ENCODE data around the gene ANXA10.
"Not testable (repeated sequence)": the region's sequence is repeated elsewhere in the genome, so short reads cannot be mapped to it uniquely, and the experiment has no call there.

Gene ANXA10

DNA sequence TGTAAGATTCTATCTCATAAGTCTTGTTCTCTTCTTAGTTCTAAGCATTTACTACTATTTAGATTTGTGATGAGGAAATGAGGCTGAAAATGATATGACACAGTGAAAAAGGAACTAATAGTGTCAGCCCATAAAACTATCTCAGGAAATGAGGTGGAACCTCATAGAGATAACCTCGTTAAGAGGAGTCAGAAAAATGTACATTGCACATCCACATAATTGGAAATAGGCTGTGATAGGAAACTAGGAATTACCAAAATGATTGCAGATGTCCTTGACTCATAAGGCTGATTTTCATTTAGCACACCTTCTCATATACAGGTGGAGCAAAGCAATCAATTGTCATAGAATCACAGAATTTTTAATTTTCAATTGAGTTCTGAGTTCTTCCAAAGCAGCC lies 26.8 kb downstream of the ANXA10 start:
- DNase-seq: no peak

DNA sequence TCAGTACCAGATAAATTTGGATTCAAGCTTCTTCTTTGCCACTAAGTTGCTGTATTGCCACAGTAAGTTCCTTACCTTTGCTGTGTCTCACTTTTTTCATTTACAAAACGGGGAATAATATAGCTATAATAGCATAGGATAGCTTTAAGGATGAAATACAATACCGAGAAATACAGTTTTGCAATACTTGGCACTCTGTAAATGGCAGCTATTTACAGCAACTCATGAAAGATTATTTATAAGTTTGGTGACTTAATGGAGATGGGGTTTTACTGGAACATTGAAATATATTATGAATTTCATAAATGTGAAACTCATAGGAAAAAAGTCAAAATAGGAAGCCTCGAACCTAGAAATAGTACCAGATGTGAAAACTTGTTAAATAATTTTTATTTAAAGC lies 27.6 kb downstream of the ANXA10 start:
- no peak for DNase-seq

DNA sequence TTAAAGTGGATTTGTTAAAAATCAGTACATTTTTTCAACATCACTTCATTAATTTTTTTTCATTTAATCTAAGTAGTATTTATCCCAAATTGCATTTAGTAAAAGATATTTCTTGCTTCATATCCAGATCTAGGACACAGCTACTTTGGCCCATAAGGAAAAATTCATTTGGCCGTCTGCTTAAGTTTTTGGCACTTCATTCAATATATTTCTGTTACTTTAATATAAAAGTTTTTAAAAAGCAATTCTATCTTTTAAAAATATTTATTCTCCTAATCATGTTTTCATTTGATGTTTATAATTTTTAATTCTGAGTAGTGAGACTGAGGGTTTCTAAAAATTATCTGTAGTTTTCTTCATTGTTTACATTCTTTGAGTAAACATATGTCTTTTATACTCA lies 28.5 kb downstream of the ANXA10 start:
- no peak for DNase-seq

DNA sequence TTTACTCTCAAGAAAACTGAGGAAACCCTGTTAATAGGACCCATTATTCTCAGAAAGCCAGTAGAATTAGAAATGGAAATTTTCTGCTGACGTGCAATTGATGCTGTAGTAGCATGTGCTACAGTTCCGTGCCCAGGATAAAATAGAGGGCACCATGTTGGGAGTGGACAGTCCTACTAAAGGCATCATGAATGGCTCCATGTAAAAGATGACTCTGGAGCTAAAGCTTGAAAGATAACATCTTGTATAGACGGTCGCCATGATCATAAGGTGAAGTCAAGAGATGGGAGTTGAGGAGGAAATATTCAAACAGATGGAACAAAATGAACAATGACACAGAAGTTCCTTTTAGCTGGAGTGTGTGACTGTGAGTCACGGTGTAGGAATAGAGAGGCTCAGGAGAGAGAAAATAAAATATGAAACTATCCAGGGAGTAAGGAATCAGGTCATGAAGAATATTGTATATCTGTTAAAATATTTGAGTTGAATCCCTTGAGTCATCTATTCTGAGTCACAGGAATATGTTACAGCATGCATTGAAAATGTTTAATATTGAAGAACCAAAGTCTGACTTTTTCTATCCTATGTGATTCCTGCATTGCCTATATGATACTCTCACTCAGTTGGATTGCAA lies 31.8 kb downstream of the ANXA10 start:
- no peak for DNase-seq

DNA sequence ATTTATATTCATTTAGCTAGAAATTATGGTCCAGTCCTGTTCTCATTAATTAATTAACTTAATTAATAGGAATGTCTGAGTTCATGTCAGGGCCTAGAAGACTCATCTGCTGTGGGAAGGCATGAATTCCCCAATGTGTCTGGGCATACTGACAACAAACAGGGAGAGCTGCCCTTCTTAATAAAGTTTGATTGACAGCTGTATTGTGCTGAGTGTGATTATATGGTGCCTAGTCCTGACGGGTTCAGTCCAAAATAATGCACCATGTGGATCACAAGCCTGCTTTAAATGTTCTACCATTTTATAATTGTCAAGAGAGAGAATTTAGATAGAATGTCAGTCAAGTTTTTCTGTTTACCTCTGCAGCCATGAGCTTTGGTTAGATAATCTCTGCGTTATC lies 34.6 kb downstream of the ANXA10 start:
- no peak for DNase-seq

DNA sequence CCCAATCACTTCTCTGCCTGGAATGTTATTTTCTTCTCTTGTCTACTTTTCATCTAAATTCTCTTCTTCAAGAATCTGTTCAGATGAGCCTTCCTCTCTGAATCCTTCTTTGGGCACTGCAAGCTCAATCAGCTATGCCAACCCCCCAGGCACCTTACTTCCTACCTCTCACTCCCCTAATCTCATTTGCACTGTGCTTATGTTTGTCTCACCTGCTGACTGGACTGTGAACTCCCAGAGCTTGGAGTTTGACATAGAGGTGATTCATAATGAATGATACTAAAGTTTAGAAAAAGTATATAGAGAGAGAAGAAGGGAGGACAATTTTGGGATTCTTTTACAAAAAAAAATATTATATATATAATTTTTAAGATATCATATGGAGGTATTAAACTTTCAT lies 36.3 kb downstream of the ANXA10 start:
- no peak for DNase-seq

DNA sequence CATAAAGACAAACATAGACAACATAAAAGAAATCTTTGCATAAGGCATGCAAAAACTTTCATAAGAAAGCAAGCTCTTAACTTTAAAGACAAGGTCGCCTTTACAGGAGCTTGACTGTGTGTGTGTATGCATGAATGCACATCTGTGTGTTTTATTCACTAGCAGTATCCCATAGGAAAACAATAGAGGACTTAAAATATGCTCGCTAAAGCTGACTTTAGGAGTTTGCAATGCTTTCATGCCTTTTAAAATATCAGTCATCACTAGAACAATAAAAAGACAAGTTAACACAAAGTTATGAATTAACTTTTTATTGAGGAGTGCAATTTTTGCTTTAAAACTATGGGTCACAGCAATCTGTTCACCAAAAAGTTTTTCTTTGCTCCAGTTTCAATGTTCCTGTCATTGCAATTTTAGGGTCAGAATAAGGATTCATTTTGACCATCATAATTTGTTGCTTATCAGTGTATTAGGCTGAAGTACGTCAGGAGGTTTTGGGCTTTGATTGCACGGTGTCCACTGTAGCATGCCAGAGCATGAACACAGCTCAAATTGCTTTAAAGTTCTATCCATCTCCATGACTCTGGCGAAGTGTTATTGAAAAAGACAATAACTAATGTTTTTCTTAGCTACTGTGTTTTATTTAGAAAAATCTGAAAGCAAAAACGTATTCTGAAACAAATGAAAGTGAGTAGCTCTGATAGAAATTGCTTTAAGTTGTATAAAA lies 36.9 kb downstream of the ANXA10 start:
- no peak for DNase-seq

DNA sequence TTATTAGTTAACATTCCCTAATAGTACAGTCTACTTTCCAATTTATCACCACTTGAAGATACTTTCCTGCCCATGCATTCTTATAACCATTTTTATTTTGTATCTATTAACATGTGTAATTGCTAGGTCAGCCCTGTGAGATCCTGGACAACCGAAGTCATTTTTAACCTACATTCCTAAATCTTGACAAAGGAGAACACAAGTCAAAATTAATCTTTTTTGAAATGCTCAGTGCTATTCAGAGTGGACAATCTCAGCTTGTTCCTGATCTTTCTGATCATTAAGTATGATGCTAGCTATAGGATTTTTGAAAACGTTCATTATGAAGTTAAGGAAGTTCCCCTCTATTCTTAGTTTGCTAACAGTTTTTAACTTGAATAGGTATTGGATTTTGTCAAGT lies 37.5 kb downstream of the ANXA10 start:
- DNase-seq: no peak

DNA sequence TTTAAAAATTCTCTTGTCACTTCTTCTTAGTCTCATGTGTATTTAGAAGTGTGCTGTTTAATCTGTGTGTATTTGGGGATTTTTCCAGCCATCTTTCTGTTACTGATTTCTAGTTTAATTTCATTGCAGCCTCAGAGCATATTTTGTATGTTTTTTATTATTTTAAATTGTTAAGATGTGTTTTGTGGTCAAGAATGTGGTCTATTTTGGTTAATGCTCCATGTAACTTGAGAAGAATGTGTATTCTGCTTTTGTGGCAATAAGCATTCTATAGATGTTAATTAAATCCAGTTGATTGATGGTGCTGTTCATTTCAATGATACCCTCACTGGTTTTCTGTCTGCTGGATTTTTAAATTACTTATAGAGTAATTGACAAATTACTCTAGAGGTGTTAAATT lies 38.9 kb downstream of the ANXA10 start:
- no peak for DNase-seq

DNA sequence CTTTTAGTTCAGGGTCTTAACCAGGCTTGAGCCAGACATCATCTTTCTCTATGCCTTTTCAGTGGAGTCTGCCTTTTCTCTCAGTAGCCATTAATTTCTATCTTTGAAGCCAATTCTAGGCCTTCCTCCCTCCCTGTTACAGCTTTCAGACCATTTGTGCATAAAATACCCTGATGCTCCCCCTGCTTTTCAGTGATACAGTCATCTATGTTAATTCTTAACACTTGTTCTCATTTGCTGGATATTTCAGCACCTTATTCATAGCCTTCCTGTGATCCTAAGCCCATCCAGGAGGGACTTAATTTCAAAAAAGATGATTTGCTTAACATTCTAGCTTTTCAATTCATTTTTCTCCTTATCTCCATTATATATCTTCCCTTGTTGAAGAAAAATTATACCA lies 42.3 kb downstream of the ANXA10 start:
- no peak for DNase-seq

DNA sequence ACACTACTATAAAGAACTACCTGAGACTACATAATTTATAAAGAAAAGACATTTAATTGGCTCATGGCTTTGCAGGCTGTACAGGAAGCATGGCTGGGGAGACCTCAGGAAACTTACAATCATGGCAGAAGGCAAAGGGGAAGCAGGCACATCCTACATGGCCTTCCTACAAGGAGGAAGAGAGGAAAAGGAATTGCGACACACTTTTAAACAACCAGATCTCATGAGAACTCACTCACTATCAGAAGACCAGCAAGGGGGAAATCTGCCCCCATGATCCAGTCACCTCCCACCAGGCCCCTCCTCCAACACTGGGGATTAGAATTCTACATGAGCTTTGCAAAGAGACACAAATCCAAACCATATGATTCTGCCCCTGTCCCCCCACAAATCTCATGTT lies 43.5 kb downstream of the ANXA10 start:
- not testable (repeated sequence) for DNase-seq

DNA sequence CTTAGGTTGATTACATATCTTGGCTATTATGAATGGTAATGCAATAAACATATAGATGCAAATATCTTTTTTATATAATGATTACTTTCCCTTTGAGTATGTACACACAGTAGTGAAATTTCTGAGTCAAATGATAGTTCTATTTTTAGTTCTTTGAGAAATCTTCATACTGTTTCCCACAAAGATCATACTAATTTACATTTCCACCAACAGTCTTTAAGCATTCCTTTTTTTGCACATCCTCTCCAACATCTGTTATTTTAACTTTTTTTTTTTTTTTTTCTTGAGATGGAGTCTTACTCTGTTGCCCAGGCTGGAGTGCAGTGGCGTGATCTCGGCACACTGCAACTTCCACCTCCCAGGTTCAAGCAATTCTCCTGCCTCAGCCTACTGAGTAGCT lies 45.4 kb downstream of the ANXA10 start:
- DNase-seq: not testable (repeated sequence)

DNA sequence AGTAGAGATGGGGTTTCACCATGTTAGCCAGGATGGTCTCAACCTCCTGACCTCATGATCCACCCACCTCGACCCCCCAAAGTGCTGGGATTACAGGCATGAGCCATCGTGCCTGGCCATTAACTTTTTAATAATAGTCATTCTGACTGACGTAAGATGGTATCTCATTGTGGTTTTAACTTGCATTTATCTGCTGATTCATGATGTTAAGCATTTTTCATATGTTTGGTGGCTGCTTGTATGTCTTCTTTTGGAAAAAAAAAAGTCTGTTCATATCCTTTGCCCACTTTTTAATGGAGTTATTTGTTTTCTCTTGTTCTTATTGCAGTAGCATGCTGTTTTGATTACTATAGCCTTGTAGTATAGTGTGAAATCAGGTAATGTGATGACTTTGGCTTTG lies 45.8 kb downstream of the ANXA10 start:
- DNase-seq: no peak

DNA sequence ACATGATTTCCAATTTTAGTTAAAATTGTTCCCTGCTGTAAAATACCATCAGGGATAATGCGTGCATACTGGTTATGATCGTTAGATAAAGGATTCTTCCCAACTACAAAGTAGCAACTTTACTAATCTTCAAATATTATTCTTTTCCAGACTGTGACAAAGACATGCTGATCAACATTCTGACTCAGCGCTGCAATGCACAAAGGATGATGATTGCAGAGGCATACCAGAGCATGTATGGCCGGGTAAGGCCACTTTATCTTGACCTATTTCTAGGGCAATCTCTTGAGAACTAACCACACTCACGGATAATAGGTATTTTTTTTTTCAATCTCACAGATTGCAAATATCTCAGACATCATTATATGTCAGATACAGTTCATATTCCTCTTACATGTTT lies 47.0 kb downstream of the ANXA10 start:
- no peak for DNase-seq

DNA sequence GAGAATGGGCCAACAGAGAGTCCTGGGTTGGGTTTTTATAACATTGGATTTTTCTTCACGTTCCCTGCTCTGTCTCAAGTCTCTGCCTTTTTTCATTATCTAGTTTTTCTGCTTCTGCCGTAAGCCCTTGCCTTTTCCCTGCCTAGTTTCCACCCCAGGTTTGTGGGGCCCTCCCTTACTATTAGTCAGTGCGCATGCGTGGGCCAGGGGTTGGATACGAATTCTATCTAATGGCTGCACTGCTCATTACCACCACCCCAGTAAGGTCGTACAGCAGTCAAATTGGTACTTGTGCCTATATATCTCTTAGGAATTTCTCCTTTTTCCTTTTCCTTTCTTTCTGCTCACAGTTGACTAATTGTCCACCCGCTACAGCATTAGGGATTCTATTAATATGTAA lies 49.4 kb downstream of the ANXA10 start:
- DNase-seq: no peak

DNA sequence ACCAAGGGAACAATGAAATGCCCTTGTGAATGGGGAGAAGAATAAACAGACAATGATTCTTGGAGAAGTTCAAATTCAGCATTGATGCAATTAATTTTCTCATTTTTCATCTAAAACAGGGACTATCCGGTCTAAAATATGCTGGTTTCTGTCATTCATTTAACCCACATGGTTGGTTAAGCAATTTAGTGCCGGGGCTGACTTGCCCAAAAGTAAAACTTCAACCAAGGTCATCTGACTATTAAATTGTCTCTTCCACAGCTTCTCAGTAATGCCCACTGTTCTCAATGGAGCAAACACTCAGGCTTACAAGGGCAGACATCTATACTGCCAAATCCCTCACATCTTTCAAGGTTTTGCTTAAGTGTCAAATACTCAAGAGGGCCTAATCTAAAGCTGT lies 51.3 kb downstream of the ANXA10 start:
- DNase-seq: no peak

DNA sequence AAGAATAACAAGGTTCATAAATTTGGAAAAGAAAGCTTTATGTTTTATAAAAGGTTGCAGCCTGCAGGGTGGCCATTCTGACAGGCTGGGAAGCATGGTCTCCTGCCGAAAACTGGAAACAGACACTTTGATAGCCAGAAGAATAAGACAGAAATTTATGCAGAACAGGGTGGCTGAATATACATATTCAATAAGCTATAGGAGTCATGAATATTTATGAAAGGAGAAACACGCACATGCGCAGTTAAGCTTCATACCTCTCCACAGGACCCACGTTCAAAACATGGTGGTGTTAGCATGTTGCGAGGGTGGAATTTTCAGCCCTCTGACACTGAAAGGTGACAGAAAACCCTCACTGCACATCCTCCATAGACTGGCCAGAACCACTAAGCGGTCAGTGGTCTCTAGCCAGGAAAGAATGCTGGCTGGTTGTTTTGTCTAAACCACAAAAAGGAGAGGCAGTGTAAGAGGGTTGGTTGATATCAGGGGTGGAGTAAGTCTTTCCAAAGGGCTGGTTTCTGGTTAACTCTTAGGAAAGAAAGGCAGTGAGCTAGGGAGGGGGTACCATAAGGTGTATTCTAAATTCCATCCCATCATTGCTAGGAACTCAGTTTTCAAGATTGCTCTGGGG lies 58.2 kb downstream of the ANXA10 start:
- DNase-seq: no peak

DNA sequence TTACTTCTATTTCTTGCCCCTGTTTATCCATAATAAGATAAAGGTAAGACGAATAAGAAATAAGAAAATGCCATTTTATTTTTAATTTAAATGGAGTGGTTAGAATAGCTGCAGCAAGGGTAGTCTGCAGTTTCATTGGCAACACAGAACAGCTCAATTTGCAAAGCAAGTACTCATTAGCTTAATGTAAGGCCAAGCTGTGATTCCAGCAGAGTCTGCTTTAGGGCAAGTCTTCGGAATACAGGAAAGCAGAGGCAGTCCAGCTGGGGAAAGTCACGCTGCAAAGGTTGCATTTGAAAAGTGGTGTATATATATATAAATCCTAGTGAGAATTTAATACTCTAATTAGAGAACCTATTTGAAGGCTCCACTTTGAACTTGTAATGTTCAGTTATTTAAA lies 59.0 kb downstream of the ANXA10 start:
- DNase-seq: no peak

DNA sequence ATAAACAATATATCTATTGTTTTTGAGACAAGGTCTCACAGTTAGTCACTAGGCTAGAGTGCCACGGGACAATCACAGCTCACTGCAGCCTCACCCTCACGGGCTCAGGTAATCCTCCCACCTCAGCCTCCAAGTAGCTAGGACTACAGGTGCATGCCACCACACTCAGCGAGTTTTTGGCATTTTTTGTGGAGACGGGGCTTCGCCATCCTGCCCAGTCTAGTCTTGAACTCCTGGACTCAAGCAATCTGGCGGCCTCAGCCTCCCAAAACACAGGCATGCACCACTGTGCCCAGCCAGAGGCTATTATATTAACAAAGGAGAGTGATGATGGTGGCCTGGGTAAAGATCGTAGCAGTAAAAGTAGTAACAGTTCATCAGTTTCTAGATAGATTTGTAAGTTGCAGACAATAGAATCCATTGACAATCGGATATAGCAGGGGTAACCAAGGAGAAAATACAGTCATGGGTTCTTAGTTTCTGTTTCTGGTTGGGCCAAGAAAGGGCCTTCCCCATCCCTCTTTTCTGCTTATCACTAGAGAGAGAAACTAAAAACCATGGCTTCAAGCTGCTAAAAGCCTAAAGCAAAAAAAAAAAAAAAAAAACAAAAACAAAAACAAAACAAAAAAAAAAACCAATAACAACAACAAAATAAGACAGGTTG lies 60.6 kb downstream of the ANXA10 start:
- DNase-seq: no peak

DNA sequence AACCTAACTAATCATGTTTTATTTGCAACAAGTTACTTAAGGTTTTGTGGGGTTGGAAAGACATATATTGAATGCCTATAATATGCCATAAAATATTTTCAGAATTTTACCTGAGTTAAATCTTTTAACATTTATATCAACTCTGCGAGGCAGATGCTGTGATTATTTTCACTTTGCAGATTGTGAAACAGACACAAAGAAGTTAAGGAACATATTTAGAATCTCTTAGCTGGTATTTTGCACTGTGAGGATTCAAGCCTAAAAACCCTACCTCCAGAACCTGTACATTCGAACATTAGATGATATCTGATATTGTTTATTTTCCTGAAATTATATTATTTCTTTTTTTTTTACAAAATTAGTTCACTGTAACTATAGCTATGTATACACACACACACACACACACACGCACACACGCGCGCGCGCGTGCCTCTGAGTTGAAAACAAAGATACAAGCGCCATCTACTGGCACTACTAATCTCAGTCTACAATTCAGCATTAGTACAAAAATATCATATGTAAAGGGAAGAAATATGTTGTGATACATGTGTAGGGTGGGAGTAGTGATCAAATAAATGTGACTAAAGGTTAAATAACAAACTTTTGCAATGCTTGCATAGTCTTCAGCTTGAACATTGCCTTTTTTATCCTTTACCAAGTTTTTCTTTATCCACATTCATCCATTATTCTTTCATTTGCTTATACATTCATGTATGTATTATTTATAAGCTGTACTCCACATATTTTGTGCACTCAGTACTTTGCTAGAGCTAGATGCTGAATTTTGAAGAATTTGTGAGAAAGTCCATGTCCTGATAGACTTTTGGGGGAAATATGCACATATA lies 61.5 kb downstream of the ANXA10 start:
- DNase-seq: peak; percentile 53

DNA sequence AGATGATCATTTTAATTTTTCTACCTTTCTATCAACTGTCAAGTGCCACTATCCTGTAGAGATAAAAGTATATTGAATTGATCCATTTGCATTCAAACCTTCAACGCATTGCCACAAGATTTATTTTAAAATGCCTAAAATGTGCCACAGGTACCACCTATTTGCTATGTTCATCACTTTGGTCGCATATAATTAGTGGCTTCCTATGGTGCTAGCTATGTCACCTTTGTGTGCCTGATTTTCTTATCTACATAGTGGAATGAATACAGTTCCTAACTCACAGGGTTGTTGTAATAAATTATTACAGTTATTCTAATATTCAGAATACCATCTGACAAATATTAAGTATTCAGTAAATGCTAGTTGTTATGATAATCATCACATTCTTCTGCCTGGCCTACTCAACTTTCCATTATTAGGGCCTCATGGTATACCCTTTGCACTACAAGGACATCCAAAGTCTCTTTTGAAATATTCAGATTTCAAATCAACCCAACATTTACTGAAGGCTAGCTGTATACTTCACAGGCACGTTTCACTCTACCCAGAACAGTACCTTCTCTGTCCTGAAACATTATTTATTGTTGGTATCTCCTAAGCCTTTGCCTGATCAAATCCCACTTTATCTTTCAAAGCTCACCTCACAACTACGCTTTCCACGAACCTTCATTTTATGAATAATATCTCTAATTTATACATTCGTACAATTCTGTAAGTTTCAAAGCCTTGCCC lies 62.4 kb downstream of the ANXA10 start:
- DNase-seq: no peak

DNA sequence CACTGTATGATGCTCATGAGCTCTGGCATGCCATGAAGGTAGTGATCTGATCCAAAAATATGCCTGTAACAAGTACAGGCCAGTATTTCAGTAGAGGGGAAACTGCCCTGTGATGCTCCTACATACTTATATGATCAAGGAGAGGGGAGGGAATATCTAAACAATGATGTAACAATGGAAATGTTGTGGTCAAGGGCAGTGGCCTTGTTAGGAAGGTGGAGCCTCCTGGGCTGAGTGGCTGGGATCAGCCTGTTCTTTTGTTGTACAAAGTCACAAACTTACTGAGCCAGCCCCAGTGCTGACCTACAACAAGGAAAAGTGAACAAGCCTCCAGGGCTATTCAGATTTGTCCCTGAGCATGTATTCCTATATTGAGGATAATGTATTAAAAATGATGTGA lies 70.3 kb downstream of the ANXA10 start:
- no peak for DNase-seq

Measured in CD4-positive, alpha-beta T cell treated with Interleukin-4 for 4 hours (primary cell).